Stimulated activated CD4-positive, alpha-beta T cell treated with anti-CD3 and anti-CD28 coated beads, Interleukin-1b, Interleukin-23, amount 100 ng/mL, for 48 hours (primary cell): ENCODE measurements around the gene SRP72.

Experiments
- DNase-seq: peaks from one replicate; pipeline ENCODE4 v3.0.0-alpha.2; 2020

SRP72 gene

GRCh38 chr4:56466296-56466761 lies 1.1 kb upstream of the SRP72 start:
- DNase-seq: peak; percentile 39

- no peak for DNase-seq
These were observed 520 bp upstream of the SRP72 start for GRCh38 chr4:56466910-56467283.

- DNase-seq: peak; percentile 12
These were observed 643 bp downstream of the SRP72 start for GRCh38 chr4:56468097-56468422.

- DNase-seq: no peak
These were observed 2.2 kb downstream of the SRP72 start for GRCh38 chr4:56469489-56470210.

GRCh38 chr4:56475917-56476316 lies 8.5 kb downstream of the SRP72 start:
- DNase-seq: no peak

GRCh38 chr4:56477192-56477702 lies 9.8 kb downstream of the SRP72 start:
- no peak for DNase-seq

GRCh38 chr4:56480691-56481090 lies 13.3 kb downstream of the SRP72 start:
- DNase-seq: no peak

- DNase-seq: no peak
These were observed 28.8 kb downstream of the SRP72 start for GRCh38 chr4:56496241-56496640.

- DNase-seq: peak; percentile 57
These were observed 38.1 kb downstream of the SRP72 start, which contains the start of gene ARL9 for GRCh38 chr4:56505269-56506130. Gene ARL9, plus strand, starts transcription at chr4:56505791. Its CDS starts 72 bp downstream, at chr4:56505863.

GRCh38 chr4:56511098-56511497 lies 43.7 kb downstream of the SRP72 start:
- DNase-seq: no peak

- DNase-seq: no peak
These were observed 44.7 kb downstream of the SRP72 start for GRCh38 chr4:56512166-56512565.

- DNase-seq: no peak
These were observed 46.1 kb downstream of the SRP72 start for GRCh38 chr4:56513517-56513916.

- DNase-seq: peak; percentile 85
These were observed 63.1 kb downstream of the SRP72 start for GRCh38 chr4:56530269-56531148.

- DNase-seq: no peak
These were observed 63.8 kb downstream of the SRP72 start for GRCh38 chr4:56531149-56531770.

GRCh38 chr4:56531823-56532222 lies 64.4 kb downstream of the SRP72 start:
- DNase-seq: no peak

GRCh38 chr4:56532239-56532638 lies 64.8 kb downstream of the SRP72 start:
- DNase-seq: no peak

- DNase-seq: no peak
These were observed 68.5 kb downstream of the SRP72 start for GRCh38 chr4:56535915-56536314.

- no peak for DNase-seq
These were observed 69.7 kb downstream of the SRP72 start for GRCh38 chr4:56537147-56537546.

- no peak for DNase-seq
These were observed 73.4 kb downstream of the SRP72 start for GRCh38 chr4:56540826-56541225.

GRCh38 chr4:56544573-56545131 lies 77.2 kb downstream of the SRP72 start:
- peak; percentile 82 for DNase-seq

GRCh38 chr4:56550642-56551041 lies 83.2 kb downstream of the SRP72 start:
- no peak for DNase-seq

- no peak for DNase-seq
These were observed 84.1 kb downstream of the SRP72 start for GRCh38 chr4:56551516-56551915.
